Type B pancreatic cell (in vitro differentiated cells): ENCODE measurements around the gene ABHD6. TPM values are rescaled to one million over a fixed set of nuclear protein-coding genes. Genes with fewer than 3 reads are reported as not detected.

Experiments used
- DNase-seq: peaks from one replicate; pipeline ENCODE4 v3.0.0; 2021; ENCODE audit warnings: mixed read lengths; ENCODE audit not compliant: unreplicated experiment; ENCODE audit errors: extremely low spot score
- H3K27ac Mint-ChIP-seq: 2 replicates; pipeline ENCODE4 v1.8.0; 2021; ENCODE audit warnings: mild to moderate bottlenecking, mixed read lengths
- H3K27me3 Mint-ChIP-seq: 2 replicates; pipeline ENCODE4 v1.8.0; 2021; ENCODE audit warnings: mixed read lengths
- H3K36me3 Mint-ChIP-seq: 2 replicates; pipeline ENCODE4 v1.8.0; 2021; ENCODE audit warnings: mixed read lengths
- H3K4me1 Mint-ChIP-seq: one replicate; pipeline ENCODE4 v1.8.0; 2021; ENCODE audit warnings: mixed read lengths; ENCODE audit not compliant: unreplicated experiment
- H3K4me3 Mint-ChIP-seq: 2 replicates; pipeline ENCODE4 v1.8.0; 2021; ENCODE audit warnings: mild to moderate bottlenecking, mixed read lengths
- H3K9me3 Mint-ChIP-seq: 2 replicates; pipeline ENCODE4 v1.8.0; 2021; ENCODE audit warnings: mixed read lengths
- CTCF ChIP-seq: fragments of 200-600 bp; sonication (generic); conservative IDR thresholded peaks from 2 replicates; pipeline ENCODE4 v1.5.0; 2021; ENCODE audit warnings: antibody characterized with exemption, mild to moderate bottlenecking
- total RNA-seq: library from RNA; stranded (reverse); gene quantifications from 2 replicates; pipeline ENCODE4 v1.2.1, GENCODE V29; 2021; ENCODE audit warnings: low replicate concordance

ABHD6 gene
- total RNA-seq, 1 donor from 2014 or later: 15.7 TPM

GRCh38 chr3:58231666-58232065 is 5.9 kb upstream of the ABHD6 start:
- Mint-ChIP-seq H3K4me3 (no peak overlapping the region), H3K27me3 (peaks cover 41% of the 10 kb centered on the region), H3K27ac (no peak overlapping the region), H3K9me3 (no peaks in the 10 kb centered on the region), H3K4me1 (peaks cover 5% of the 10 kb centered on the region), H3K36me3 (no peaks in the 10 kb centered on the region)
- TF ChIP-seq CTCF: no peak
- DNase-seq: no peak

- peak overlapping the region; percentile 23 for H3K4me3 Mint-ChIP-seq
- no peak for TF ChIP-seq CTCF
- H3K36me3 Mint-ChIP-seq: no peaks in the 10 kb centered on the region
- peak overlapping the region; percentile 40 for H3K27ac Mint-ChIP-seq
- H3K9me3 Mint-ChIP-seq: no peaks in the 10 kb centered on the region
- no peak for DNase-seq
- H3K27me3 Mint-ChIP-seq: peaks cover 39% of the 10 kb centered on the region
- peaks cover 12% of the 10 kb centered on the region for H3K4me1 Mint-ChIP-seq
These were observed 3.1 kb upstream of the ABHD6 start for GRCh38 chr3:58234516-58234931.

GRCh38 chr3:58235970-58236369 is 1.6 kb upstream of the ABHD6 start:
- H3K9me3 Mint-ChIP-seq: no peaks in the 10 kb centered on the region
- H3K4me1 Mint-ChIP-seq: peaks cover 15% of the 10 kb centered on the region
- TF ChIP-seq CTCF: no peak
- no peaks in the 10 kb centered on the region for H3K36me3 Mint-ChIP-seq
- H3K27ac Mint-ChIP-seq: peak overlapping the region; percentile 81
- no peak for DNase-seq
- H3K27me3 Mint-ChIP-seq: peaks cover 31% of the 10 kb centered on the region
- H3K4me3 Mint-ChIP-seq: peak overlapping the region; percentile 92

GRCh38 chr3:58236527-58237237 is 910 bp upstream of the ABHD6 start:
- Mint-ChIP-seq H3K27ac (peak overlapping the region; percentile 82), H3K4me1 (peaks cover 16% of the 10 kb centered on the region), H3K27me3 (peaks cover 26% of the 10 kb centered on the region), H3K9me3 (no peaks in the 10 kb centered on the region), H3K36me3 (no peaks in the 10 kb centered on the region), H3K4me3 (peak overlapping the region; percentile 92)
- TF ChIP-seq CTCF: no peak
- DNase-seq: no peak

- DNase-seq: peak; percentile 71
- H3K9me3 Mint-ChIP-seq: no peaks in the 10 kb centered on the region
- peaks cover 20% of the 10 kb centered on the region for H3K4me1 Mint-ChIP-seq
- H3K27me3 Mint-ChIP-seq: peaks cover 14% of the 10 kb centered on the region
- no peak for TF ChIP-seq CTCF
- peak overlapping the region; percentile 94 for H3K4me3 Mint-ChIP-seq
- no peaks in the 10 kb centered on the region for H3K36me3 Mint-ChIP-seq
- H3K27ac Mint-ChIP-seq: peak overlapping the region; percentile 95
These were observed 519 bp downstream of the ABHD6 start for GRCh38 chr3:58237941-58238681.
